Suppressor macrophage (primary cell): ENCODE measurements around the gene BACH2.
"Not testable (repeated sequence)": the region's sequence is repeated elsewhere in the genome, so short reads cannot be mapped to it uniquely, and the experiment has no call there.

ENCODE experiments used
- DNase-seq, 4 experiments: peaks; one replicate each; pipeline ENCODE4 v3.0.0-alpha.2; 2020 to 2022

Gene BACH2

GRCh38 chr6:90121982-90122381 lies 174.7 kb downstream of the BACH2 start:
- DNase-seq = no peak

GRCh38 chr6:90120327-90120726 lies 176.3 kb downstream of the BACH2 start:
- no peak for DNase-seq

GRCh38 chr6:90119618-90120017 lies 177.0 kb downstream of the BACH2 start:
- no peak for DNase-seq

- no peak for DNase-seq
Observed at GRCh38 chr6:90118581-90118980, 178.1 kb downstream of the BACH2 start.

- DNase-seq = no peak
Observed at GRCh38 chr6:90118069-90118468, 178.6 kb downstream of the BACH2 start.

- not testable (repeated sequence) for DNase-seq
Observed at GRCh38 chr6:90116126-90116525, 180.5 kb downstream of the BACH2 start.

GRCh38 chr6:90113389-90113788 lies 183.3 kb downstream of the BACH2 start:
- no peak for DNase-seq

GRCh38 chr6:90111387-90111786 lies 185.3 kb downstream of the BACH2 start:
- no peak for DNase-seq

GRCh38 chr6:90110971-90111370 lies 185.7 kb downstream of the BACH2 start:
- DNase-seq = no peak

- DNase-seq = peak in 3 of 4 experiments; percentile 17 to 39 (median 31)
Observed at GRCh38 chr6:90109141-90109540, 187.5 kb downstream of the BACH2 start.

- peak in 3 of 4 experiments; percentile 18 to 41 (median 37) for DNase-seq
Observed at GRCh38 chr6:90107771-90108282, 188.8 kb downstream of the BACH2 start.

- DNase-seq = no peak
Observed at GRCh38 chr6:90107371-90107770, 189.3 kb downstream of the BACH2 start.

GRCh38 chr6:90106449-90106848 lies 190.2 kb downstream of the BACH2 start:
- DNase-seq = peak; percentile 9 to 70 (median 33)

- DNase-seq = peak; percentile 48 to 80 (median 72)
Observed at GRCh38 chr6:90105506-90106170, 191.0 kb downstream of the BACH2 start.

- DNase-seq = peak; percentile 71 to 89 (median 81)
Observed at GRCh38 chr6:90103056-90103800, 193.4 kb downstream of the BACH2 start.

GRCh38 chr6:90101403-90101802 lies 195.2 kb downstream of the BACH2 start:
- peak in 3 of 4 experiments; percentile 12 to 69 (median 69) for DNase-seq

- no peak for DNase-seq
Observed at GRCh38 chr6:90100059-90100665, 196.5 kb downstream of the BACH2 start.

- no peak for DNase-seq
Observed at GRCh38 chr6:90098627-90099026, 198.0 kb downstream of the BACH2 start.

- DNase-seq = peak; percentile 22 to 56 (median 34)
Observed at GRCh38 chr6:90098001-90098531, 198.6 kb downstream of the BACH2 start.

GRCh38 chr6:90097356-90097755 lies 199.3 kb downstream of the BACH2 start:
- DNase-seq = no peak

- no peak for DNase-seq
Observed at GRCh38 chr6:90096818-90097217, 199.8 kb downstream of the BACH2 start.

- no peak for DNase-seq
Observed at GRCh38 chr6:90095788-90096187, 200.9 kb downstream of the BACH2 start.

- DNase-seq = no peak
Observed at GRCh38 chr6:90095145-90095544, 201.5 kb downstream of the BACH2 start.
